Retinal pigment epithelial cell (primary cell): ENCODE data around the gene KCND3.

Experiments
- DNase-seq: peaks from one replicate; pipeline ENCODE4 v3.0.0-alpha.2; 2010; ENCODE audit warnings: low read depth
- H3K4me3 ChIP-seq: 2 replicates; pipeline ENCODE4 v1.5.1; 2011; ENCODE audit warnings: mild to moderate bottlenecking, low read length, control low read depth, moderate library complexity
- CTCF ChIP-seq: conservative IDR thresholded peaks from 2 replicates; pipeline ENCODE4 v1.5.1; 2011; ENCODE audit warnings: low read depth, low read length, control low read depth, inconsistent platforms

Gene KCND3

GRCh38 chr1:111990026-111990877, 784 bp upstream of the KCND3 start:
- peak overlapping the region; percentile 28 for H3K4me3 ChIP-seq
- TF ChIP-seq CTCF = no peak
- no peak for DNase-seq

- no peak for DNase-seq
- no peak for TF ChIP-seq CTCF
- no peak overlapping the region for H3K4me3 ChIP-seq
Observed at GRCh38 chr1:111988743-111989453, 570 bp downstream of the KCND3 start.

GRCh38 chr1:111988377-111988742, 1.1 kb downstream of the KCND3 start:
- no peak for TF ChIP-seq CTCF
- DNase-seq = no peak
- no peak overlapping the region for H3K4me3 ChIP-seq

- no peak for DNase-seq
- TF ChIP-seq CTCF = no peak
- H3K4me3 ChIP-seq = no peak overlapping the region
Observed at GRCh38 chr1:111987502-111987901, 2.0 kb downstream of the KCND3 start.

GRCh38 chr1:111983500-111983899, 6.0 kb downstream of the KCND3 start:
- H3K4me3 ChIP-seq = no peak overlapping the region
- no peak for DNase-seq
- no peak for TF ChIP-seq CTCF

- no peak overlapping the region for H3K4me3 ChIP-seq
- no peak for TF ChIP-seq CTCF
- no peak for DNase-seq
Observed at GRCh38 chr1:111982428-111982827, 7.0 kb downstream of the KCND3 start.

- no peak overlapping the region for H3K4me3 ChIP-seq
- TF ChIP-seq CTCF = no peak
- no peak for DNase-seq
Observed at GRCh38 chr1:111981871-111982270, 7.6 kb downstream of the KCND3 start.
